ENCODE results near the gene MCUB.

DNA sequence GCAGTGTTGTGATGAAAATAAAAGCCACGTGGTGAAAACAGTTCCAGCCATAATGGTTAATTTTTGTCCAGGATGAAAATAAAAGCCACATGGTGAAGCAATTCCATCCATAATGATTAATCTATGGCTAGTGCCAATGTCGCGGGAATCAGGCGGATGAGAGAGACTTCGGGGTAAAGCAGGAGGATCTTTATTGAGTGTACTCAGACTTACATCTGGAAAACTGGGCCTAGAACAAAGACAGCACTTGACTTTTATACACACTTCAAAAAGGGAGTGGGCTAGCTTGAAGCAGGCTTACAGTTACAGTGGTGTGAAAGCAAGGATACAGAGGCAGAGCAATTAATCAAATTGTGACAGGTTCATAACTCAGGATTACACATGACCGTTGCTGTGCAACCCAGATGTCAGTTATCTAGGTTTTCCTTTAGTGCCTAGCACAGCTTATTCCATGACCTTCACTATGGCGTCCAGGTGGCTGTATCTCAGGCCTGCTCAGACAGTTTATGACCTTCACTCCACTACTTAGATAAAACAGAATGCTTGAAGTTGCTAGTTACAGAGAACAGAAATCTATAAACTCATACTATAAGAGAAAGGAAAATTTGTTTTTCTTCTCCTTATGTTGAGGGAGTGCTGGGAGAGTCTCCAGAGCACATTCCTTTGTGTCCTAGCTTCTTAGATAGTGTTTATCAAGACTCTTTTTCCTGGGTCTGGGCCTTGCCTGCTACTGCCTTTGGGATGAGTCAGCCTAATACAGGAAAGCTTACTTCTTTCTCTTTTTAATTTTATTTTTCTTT, 175.7 kb downstream of the MCUB start:
- no peak for TF ChIP-seq POLR2A (IDR thresholded peaks at IDR 0.05)
- TF ChIP-seq, protein P1, sequence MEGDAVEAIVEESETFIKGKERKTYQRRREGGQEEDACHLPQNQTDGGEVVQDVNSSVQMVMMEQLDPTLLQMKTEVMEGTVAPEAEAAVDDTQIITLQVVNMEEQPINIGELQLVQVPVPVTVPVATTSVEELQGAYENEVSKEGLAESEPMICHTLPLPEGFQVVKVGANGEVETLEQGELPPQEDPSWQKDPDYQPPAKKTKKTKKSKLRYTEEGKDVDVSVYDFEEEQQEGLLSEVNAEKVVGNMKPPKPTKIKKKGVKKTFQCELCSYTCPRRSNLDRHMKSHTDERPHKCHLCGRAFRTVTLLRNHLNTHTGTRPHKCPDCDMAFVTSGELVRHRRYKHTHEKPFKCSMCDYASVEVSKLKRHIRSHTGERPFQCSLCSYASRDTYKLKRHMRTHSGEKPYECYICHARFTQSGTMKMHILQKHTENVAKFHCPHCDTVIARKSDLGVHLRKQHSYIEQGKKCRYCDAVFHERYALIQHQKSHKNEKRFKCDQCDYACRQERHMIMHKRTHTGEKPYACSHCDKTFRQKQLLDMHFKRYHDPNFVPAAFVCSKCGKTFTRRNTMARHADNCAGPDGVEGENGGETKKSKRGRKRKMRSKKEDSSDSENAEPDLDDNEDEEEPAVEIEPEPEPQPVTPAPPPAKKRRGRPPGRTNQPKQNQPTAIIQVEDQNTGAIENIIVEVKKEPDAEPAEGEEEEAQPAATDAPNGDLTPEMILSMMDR (IDR thresholded peaks at IDR 0.05), result no peak

Measured in adrenal gland (tissue), 5 donors.